Islet precursor cell (in vitro differentiated cells): ENCODE data around the gene AK3.

Experiments used
- DNase-seq: peaks from one replicate; pipeline ENCODE4 v3.0.0-alpha.2; 2018

The AK3 gene

DNA sequence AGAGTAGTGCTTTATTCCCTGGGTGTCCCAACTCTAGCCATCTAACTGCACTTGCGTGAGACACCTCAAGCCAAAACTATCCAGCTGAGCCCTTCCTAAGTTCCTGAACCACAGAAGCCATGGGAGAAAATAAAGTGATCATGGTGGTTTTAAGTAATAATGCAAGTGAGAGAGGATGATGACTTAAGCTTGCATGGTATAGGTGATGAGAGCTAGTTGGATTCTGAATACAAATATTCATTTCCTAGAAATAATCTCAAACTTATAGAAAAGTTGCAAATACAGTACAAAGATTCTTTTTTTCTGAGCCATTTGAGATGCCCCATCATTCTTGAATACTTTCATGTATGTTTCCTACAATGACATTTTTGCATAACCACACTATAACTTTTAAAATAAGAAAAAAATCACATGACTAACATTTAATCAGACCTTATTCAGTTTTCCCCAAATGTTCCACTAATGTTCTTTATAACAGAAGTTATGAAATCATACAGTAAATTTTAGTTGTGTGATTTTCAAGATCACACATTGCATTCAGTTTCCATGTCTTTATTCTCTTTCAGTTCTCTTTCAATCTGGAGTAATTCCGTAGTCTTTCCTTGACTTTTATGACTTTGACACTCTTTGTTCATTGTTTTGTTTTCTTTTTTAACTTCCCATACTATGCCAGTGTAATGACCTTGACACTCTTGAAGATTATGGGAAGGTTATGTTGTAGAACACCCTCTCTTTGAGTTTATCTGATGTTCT is 5.5 kb upstream of the AK3 start:
- no peak for DNase-seq

GRCh38 chr9:4743131-4743875 is 2.3 kb upstream of the AK3 start:
- DNase-seq: no peak

DNA sequence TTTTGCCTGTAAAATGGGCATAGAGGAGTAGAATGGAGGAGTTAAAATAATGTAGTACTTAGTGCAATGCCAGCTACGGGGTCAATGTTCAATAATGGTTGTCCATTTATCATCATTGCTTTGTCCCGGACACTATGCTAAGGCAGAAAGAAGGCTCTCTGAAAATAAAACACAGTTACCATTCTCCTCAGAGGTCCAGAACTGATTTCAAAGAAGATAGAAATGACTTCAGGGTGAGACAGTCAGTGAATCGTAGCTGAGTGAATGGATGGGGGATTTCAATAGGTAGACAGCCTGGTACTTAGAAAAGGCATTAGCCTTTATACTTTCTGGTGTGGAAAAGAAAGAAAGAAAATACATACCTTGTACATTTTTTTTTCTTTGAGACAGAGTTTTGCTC is 1.2 kb upstream of the AK3 start:
- no peak for DNase-seq

DNA sequence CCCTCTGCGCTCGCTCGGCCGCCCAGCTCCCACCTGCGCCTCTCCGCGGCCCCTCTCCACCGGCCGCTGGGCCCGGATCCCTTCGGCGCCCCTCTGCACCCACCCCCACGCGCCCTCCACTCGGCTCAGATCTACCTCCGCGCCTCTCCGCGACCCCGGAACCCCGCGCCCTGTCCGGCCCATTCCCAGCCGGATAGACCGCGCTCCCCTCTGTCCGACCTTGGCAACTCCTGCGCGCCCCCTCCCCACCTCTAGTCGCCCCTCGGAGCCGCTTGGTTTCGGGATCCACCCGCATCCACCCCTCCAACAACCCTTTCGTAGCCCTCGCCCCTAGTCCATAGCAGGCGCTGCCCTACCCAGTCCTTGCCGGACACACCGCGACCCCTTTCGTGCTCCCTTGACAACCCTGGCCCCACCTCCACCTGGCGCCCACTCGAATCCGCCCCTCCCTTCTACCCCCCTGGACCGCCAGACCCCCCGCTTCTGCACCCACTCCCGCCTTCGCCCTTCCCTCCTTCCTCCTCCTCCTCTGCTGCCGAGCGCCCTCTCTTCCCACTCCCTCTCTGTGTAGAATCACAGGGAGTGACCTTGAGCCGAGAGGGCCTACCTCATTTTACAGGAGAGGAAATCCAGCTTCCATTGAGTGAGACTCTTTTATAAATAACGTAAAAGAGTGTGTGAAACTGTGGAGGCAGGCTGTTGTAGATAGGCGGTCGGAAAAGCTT is 525 bp upstream of the AK3 start:
- peak; percentile 61 for DNase-seq

- no peak for DNase-seq
Measured at GRCh38 chr9:4740388-4740637, 689 bp downstream of the AK3 start.

DNA sequence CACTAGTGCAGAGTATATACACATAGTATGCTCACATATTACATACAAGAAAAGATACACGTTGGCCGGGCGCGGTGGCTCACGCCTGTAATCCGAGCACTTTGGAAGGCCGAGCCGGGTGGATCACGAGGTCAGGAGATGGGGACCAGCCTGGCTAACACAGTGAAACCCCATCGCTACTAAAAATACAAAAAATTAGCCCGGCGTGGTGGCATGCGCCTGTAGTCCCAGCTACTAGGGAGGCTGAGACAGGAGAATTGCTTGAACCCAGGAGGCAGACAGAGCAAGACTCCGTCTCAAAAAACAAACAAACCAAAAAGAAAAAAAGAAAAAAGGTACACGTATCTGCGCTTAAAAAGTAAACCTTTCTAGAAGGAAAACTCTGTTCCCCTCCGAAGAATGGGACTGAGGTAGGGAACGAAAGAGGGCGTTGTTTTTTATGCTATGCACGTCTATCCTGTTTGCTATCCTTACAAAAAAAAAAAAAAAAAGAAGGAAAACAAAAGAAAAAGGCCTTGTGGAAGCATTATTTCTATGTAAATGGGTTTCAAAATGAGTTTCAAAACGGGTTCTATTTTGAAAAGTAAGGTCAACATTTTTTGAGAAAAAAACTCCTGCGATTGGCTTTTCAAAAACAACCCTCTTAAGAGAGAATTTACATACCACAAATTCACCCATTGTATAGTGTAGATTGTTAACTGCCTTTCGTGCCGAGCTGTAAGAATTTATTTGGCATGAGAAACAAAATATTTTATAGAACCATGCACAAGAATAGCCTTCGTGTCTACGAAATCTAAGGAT is 1.2 kb downstream of the AK3 start:
- no peak for DNase-seq

- DNase-seq: no peak
Measured at GRCh38 chr9:4738866-4739586, 2.0 kb downstream of the AK3 start.

DNA sequence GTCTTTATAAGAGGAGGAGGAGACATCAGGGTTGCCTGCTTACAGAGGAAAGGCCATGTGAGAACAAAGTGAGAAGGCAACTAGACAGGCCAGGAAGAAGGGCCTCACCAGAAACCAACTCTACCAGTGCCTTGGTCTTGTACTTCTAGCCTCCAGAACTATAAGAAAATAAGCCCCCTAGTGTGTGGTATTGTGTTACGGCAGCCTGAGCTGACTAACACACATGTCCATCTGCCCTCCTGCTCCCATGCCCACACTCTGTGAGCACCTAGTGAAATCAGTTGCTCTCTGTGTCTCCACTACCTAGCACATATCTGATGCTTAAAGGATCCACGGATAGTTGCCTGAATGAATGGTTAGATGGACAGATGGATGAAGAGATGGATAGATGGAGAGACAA is 6.9 kb downstream of the AK3 start:
- DNase-seq: no peak

GRCh38 chr9:4732890-4733289 is 8.1 kb downstream of the AK3 start:
- no peak for DNase-seq

DNA sequence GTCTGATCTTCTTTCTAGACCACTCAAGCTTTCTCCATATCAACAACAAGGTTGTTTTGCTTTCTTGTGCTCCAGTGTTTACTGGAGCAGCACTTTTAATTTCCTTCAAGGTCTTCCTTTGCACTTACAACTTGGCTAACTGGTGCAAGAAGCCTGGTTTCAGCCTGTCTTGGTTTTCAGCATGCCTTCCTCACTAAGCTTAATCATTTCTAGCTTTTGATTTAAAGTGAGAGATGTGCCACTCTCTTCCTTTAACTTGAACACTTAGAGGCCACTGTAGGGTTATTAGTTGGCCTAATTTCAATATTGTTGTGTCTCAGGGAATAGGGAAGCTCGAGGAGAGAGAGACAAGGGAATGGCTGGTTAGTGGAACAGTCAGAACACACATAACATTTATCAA is 13.4 kb downstream of the AK3 start:
- no peak for DNase-seq

GRCh38 chr9:4725706-4726442 is 15.1 kb downstream of the AK3 start:
- DNase-seq: no peak

DNA sequence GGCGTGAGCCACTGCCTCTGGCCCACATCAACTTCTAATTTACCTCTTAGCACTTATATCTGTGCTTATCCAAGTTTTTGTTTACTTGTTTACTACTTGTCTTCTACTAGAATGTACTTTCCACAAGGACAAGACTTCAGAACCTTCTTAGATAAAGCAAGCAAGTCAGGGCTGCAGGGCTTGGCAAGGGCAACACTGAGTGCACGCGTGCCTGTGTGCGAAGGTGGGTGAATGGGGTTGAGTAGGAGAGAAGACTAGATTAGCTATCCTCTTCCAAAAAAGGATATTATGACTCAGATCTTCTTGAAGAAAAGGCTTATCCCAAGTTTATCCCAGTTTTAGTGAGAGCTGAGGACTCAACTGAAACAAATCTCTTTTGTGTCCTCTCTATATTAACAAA is 19.3 kb downstream of the AK3 start:
- no peak for DNase-seq

DNA sequence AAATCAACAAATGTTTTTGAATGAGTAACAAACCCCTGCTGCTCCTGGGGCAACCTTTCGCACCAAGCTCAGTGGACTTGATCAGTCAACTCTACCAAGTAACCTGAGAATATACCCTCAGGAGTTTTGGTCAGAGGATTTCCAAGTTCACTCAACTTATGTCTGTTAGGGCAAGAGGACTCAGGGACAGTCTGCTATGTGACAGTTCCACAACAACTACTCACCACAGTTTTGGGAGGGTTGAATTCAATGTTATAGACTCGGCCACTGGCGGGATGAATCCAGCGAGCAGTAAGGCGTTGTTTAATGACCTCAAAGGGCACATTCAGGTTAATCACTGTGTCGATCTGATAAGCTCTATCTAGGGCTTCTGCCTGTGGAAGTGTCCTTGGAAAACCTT is 22.1 kb downstream of the AK3 start:
- no peak for DNase-seq

GRCh38 chr9:4717815-4718214 is 23.2 kb downstream of the AK3 start:
- DNase-seq: no peak

DNA sequence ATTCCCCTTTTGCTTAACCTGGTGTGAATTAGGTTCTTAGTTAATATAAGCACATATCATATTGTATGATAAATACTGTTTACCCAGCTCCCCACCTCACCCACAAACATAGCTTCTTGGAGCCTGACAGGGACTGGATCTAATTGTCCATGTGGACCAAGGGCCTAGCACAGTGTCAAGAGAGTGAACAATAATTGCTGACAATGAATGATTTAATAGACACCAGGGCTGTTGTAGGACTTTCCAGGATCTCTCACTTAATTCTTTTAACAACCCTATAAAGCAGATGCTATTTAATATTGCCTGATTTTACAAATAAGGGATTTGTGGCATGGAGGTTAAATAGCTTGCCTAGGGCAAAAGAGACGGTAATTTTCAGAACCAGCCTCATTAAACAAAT is 24.8 kb downstream of the AK3 start:
- no peak for DNase-seq

DNA sequence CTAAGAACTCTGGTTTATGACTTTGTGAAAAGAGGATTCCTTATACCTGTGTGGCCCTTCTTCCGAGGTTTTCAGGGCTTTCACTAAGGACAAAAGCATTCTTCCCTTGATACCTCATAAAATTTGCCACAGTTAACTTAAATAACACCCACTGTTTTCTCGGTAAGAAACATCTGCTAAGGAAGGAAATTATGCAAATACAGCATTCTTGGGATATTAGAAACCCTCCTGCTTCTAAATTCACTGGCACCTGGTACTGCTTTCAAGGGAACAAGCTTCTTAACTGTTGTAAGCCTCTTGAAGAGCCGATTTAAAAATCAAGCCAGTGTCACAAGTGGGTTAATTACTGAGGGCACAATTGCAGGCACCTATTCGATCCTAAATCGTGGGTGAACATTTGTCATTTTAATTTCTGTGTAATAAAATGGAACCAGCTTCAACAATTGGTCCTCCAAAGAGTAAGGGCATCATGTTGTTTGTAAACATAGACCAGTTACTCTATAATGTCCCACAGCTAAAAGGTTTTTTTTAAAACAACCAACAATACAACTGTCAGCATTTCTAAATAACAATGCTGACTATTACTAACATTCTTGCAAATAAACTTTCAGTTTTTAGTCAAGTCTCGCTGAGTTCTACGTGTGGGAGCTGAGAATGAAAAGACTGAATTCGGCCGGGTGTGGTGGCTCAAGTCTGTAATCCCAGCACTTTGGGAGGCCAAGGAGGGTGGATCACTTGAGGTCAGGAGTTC is 26.6 kb downstream of the AK3 start:
- no peak for DNase-seq

DNA sequence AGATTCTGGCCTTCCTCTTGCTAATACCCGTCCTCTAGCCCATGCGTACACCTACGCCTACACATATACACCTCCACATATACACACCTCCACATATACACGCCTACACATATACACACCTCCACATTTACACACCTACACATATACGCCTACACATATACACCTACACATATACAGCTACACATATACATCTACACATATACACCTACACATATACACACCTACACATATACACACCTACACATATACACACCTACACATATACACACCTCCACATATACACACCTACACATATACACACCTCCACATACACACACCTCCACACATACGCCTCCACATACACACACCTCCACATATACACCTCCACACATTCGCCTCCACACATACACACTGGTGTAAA is 27.2 kb downstream of the AK3 start:
- DNase-seq: no peak

GRCh38 chr9:4709380-4709779 is 31.6 kb downstream of the AK3 start:
- DNase-seq: no peak

GRCh38 chr9:4706971-4707622 is 33.9 kb downstream of the AK3 start:
- no peak for DNase-seq

DNA sequence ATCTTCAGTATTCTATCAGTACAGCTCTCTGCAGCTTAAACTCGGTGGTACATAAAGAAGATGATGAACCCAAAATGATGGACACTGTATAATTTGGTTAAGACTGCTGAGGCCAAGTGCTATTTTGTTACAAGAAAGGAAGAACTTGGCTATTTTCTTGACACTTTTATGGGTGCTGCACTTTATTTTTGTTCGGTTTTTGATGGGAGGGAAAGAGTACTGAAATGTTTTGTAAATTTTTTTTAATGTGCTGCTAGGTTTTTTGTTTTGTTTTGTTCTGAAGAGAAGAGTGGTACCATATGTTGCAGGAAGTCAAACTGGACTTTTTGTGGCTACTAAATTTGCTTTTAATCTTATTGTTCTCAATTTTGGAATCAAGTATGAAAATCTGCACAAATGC is 35.0 kb downstream of the AK3 start:
- no peak for DNase-seq

- DNase-seq: no peak
Measured at GRCh38 chr9:4704129-4704528, 36.9 kb downstream of the AK3 start.
